NCI-H1092 treated with DMSO at 0.1 percent for 48 hours (cell line): ENCODE data around the gene SERPINI1.

ENCODE experiments used
- DNase-seq: peaks from one replicate; lab custom pipeline; 2025; lab: John Stamatoyannopoulos, UW

Gene SERPINI1, protein sequence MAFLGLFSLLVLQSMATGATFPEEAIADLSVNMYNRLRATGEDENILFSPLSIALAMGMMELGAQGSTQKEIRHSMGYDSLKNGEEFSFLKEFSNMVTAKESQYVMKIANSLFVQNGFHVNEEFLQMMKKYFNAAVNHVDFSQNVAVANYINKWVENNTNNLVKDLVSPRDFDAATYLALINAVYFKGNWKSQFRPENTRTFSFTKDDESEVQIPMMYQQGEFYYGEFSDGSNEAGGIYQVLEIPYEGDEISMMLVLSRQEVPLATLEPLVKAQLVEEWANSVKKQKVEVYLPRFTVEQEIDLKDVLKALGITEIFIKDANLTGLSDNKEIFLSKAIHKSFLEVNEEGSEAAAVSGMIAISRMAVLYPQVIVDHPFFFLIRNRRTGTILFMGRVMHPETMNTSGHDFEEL

DNA sequence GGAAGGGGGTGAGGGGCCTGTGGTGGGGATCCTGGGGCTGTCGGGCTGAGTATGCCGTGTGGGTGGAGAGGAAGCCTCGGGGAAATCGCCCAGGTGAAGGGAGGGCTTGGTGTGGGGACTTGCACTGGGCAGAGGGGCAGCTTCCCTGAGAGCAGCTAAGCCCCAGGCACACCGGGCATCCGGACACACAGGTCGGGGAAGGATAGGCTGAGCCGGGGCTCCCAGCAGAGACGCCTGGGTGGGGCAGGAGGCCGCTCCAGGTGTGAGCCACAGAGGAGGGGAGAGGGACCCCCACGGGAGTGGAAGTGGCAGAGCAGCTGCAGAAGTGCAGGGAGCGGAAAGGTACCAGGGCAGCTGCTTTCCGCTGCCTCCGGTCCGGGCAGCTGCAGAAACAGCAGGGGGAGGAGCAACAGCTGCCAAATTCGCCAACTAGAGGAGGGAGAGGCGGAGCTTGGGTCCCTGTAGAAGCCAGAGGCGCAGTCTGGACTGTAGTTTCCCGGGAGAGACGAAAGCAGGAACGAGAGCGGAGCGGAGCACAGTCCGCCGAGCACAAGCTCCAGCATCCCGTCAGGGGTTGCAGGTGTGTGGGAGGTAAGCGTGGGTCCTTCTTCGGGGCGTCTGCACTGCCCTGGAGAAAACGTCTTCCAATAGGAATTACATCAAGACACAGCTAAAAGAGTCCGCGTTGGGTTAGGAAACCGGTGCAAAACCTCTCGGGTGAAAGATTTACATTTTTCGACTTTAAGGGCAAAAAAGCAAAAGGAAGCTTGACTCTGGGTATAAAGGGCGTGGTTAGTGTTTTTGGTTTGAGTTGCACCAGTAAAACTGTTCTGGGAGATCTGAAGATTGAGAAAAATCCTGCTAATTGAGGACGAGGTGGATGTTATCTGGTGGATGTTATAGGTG lies at the start of gene SERPINI1:
TSS of gene SERPINI1 (plus strand) at position 489 of the 906 bp plus-strand sequence. CDS start 53,408 bp downstream, outside the sequence.
- DNase-seq: peak; percentile 94

DNA sequence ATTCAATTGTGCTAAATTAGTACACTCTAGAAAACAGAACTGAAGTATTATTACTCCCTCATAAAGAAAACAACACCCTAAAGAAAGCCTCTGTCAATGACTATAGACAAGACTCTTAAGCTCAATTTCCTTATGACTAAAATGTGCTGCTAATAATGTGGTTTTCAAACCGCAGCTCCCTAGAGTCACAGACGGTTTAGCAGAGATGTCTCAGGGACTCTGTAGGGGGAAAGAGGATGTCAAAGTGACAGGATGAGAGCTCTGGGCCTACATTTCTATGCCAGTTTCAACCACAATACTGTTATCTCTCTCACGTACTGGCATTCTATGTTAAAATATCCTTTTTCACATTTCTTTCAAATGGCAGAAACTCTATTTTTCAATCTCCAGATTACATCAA lies 44.2 kb upstream of the SERPINI1 start:
- DNase-seq: no peak

DNA sequence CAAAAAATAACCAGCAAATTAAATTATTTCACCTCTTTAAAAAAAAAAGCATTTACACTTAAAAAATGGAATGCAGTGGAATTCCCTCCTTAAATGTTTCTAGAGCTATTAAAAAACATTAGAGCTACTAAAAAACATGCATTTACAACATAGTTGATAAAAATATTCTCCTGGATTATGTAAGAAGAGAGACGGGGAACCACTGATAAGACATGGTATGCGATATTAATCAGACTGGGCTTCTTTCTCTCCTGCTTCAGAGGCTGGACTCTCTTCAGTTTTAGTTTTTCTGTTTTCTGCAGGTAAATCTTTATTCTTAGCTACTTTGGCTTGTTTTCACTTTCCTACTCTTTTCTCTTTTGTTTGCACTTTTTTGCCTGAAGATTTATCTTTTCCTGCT lies 41.4 kb upstream of the SERPINI1 start:
- no peak for DNase-seq

DNA sequence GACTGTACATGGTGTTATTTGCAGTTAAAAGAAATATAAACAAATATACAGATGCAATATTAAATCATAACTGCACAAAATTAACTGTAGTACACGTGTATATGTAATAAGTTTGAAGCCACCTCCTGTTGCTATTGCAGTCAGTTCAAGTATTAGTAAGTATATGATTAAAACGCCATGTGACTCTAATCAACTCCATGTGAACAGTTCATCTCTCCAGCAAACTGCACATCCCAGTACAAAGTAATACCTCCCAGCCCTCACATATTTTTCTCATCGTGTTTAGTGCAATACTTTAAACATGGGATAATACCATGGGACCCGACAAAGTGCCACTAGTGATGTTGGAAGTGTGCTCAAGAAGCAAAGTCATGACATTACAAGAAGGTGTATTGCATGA lies 35.5 kb upstream of the SERPINI1 start:
- DNase-seq: no peak

DNA sequence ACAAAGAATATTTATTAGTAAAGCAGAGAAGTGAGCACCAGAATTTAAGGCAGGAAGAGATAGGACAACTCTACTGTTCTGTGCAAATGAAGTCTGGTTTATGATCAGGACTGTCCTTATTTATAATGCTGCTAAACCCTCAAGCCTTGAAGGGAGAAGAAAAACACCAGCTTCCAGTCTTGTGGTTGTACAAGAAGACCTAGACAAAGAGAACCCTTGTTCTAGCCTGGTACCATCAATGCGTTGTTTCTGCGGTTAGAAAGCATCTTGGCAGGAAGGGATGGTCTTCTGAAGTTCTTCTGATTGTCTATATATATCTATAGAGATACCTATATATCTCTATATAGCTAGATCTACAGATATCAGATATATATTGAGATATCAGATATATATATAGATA lies 34.6 kb upstream of the SERPINI1 start:
- DNase-seq: no peak

DNA sequence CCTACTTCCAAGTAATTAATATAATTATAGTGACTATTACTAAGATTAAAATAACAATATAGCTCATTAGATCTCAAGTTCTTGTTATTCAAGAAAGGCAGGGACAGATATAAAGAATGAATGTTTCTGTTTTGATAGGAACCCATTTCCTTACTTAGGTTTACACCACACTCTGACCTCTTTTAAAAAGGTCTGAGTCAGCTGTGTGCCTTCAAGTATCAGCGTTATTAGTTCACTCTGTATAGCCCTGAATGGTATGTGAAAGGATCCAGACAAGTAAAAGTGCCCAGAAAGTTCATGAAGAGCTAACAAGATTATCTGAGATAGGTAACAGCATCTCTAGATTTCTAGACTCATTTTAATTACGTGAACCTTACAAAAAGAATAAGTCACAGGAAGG lies 29.7 kb upstream of the SERPINI1 start:
- no peak for DNase-seq

DNA sequence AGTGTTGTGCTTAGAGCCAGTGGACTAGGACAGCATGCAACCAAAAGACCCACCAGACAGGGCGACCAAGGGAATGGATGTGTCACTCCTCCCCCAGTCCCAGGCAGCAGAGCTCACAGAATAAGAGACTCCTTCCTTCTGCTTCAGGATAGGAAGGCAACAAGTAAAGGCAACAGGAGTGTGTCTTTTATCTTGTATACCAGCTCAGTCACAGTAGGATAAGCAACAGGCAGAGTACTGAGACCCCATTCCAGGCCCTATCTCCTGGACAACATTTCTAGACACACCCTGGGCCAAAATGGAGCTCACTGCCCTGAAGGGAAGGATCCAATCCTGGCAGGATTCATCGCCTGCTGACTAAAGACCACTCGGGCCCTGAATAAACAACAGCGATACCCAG lies 25.8 kb upstream of the SERPINI1 start:
- no peak for DNase-seq

DNA sequence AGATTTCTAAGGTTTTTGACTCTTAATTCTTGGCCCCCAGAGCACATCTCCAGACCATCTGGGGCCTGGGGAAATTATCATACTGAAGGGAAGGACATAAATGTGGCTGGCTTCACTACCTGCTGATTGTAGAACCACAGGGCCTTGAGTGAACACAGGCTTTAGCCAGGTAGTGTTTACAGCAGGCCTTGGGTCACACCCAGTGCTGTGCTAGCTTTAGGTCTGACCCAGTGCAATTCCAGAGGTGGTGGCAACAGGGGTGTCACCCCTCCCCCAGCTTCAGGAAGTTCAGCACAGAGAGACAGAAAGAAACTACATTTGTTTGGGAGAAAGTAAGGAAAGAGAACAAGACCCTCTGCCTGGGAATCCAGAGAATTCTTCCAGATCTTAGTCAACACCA lies 25.0 kb upstream of the SERPINI1 start:
- no peak for DNase-seq

DNA sequence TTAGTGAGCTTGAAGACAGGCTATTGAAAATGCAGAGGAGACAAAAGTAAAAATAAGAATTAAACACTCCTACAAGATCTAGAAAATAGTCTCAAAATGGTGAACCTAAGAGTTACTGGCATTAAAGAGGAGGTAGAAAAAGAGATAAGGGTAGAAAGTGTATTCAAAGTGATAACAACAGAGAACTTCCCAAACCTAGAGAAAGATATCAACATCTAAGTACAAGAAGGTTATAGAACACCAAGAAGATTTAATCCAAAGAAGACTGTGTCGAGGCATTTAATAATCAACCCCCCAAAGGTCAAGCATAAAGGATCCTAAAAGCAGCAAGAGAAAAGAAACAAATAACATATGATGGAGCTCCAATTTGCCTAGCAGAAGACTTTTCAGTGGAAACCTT lies 24.1 kb upstream of the SERPINI1 start:
- DNase-seq: no peak

DNA sequence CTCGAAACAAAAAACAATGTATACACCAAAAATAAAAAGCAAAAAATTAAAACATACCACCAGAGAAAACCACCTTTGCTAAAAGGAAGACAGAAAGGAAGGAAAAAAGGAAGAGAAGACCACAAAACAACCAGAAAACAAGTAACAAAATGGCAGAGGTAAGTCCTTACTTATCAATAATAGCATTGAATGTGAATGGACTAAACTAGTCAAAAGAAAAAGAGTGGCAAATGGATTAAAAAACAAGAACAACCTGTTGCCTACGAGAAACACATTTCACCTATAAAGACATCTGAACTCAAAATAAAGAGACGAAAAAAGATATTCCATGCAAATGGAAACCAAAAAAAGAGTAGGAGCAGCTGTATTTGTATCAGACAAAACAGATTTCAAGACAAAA lies 23.1 kb upstream of the SERPINI1 start:
- no peak for DNase-seq

DNA sequence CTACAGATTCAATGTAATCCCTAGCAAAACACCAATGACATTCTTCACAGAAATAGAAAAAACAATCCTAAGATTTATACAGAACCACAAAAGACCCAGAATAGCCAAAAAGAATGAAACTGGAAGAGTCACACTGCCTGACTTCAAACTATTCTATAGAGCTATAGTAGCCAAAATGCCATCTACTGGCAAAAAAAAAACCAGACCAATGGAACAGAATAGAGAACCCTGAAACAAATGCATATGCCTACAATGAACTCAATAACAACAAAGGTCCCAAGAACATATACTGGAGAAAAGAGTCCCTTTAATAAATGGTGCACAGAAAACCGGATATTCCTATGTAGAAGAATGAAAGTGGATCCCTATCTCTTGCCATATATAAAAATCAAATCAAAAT lies 20.6 kb upstream of the SERPINI1 start:
- DNase-seq: no peak

DNA sequence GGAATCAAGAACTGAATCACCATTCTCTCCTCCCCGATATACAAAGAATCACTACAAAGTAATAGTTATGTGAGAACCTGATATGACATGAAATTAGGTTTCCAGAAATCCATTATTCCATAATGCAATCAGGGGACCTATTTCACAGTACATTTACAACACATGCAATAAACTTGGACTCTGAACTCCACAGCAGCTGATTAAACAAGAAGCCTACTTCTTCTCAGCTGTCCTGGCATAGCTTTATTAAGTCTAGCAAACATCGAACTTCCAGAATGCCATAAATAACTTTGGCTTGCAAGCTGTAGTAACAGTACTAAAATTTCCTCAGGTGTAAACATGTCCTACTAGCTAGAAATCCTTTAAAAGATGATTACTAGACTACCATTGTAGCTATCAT lies 18.6 kb upstream of the SERPINI1 start:
- no peak for DNase-seq

DNA sequence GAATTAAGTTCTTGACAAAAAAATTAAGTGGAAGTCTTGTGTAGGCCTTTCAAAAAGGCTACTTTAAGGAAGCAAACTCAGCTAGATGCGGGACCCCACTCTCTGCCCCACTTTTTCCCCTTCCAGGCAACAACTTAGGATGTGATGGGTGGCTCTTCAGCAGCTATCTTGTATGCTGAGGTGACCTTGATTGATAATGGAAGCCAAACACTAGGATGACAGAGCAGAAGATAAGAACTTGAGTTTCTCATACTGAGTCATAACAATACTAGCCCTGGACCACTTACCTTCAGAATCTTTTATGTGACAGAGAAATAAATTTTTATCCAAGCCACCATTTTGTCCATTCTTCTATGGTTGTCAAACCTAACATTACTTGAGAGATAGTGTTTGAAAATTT lies 16.9 kb upstream of the SERPINI1 start:
- DNase-seq: no peak

DNA sequence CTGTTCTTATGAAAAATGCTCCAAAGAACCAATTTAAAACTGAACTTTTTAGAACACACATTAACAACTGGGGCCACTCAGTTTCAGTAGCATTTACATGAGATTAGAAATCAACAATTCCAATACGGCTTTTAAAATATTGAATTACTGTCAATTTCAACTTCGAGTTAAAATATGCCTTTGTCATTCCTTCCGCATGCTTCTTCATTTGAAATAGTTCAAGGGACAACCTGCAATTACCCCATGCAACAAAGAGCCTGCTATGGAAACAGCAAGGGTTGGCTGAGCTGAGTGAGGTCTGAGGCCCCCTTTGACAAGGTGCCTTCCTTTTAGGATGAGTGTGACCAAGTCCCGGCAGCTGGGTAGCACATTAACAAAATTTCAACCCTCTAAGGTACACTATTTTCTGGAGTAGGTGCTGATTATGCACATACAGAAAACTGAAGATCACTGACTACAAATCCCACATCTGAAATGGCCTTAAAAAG lies 12.5 kb upstream of the SERPINI1 start:
- no peak for DNase-seq

DNA sequence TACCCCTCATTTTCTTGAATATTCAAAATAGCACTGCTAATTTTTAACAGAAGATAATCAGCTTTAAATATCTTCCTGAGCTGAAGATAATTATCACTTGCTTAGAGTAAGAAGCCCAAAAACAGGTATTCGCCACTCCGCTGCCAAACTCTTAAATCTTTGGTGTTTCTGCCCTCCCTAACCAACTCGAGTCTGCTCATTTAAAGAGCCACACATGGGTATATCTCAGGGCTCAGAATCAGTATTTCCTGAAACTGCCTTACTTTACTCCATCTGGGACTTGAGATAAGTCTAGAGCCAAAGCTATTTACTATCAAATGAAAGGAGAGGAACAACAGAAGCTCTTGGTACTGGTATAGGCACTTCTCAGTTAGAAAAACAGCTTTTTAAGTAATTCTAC lies 11.6 kb upstream of the SERPINI1 start:
- DNase-seq: no peak

DNA sequence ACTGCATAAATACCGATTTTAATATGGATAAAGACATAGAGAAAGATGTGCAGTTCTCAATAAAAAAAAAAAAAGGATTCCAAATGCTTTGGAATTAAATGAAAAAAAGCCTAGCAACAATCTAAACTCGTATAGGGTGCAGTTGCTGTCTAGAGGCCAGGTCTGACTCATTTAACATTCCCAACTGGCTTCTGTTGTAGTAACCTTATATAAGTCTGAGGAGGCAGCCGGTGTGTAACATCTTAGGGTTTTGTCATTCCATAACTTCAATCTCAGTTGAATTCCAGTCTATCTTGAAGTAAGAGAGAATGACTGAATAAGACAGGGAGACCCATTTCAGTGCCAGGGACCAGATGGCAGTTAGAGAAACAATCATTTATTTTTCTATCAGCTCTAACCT lies 7.3 kb upstream of the SERPINI1 start:
- DNase-seq: no peak

DNA sequence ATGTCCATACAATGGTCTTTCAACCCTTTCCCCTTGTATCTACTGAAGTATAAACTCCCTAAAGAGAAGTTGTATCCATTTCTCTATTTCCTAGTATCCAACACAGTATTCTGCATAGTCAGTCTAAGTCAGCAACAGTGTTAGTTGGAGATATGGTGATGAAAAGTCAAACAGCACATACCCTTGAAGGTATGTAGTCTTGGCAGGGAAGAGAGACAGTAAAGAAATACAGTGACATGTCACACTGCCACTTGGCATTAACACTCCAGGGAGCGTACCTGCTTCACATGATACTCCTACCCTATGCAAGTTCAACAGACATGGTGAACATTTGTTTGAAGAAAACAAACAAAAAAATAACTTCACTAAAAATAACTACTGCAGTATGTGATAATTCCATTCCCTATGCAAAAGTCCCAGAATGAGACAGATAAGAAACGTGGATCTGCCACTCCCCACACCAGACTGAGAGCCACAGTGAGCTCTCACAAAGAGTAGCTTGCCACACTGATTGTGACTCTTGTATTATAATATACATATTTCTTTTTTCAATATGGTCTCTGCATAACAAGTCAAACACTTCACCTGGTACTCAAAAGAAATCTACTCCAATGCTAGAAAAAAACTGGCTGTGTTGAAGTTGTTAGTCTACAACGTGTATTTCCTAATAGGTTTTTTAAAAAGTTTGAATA lies 6.7 kb upstream of the SERPINI1 start:
- no peak for DNase-seq

DNA sequence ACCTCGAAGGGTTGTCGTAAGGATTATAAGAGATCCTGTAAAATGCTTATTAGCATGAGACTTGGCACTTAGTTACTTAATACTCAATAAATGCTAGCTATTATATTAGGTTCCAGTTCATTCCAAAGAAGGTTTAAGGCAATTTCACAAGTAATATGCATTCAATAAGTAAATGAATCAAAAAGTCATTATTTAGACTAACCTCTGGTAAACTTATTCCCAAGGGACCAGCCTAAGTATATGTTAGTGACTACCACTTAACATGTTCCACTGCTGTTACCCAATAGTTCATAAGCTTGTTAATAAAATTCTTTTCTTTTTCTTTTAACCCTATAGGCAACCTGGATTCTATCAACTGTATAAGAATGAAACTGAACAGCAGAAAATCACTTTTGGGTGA lies 5.9 kb upstream of the SERPINI1 start:
- DNase-seq: no peak

DNA sequence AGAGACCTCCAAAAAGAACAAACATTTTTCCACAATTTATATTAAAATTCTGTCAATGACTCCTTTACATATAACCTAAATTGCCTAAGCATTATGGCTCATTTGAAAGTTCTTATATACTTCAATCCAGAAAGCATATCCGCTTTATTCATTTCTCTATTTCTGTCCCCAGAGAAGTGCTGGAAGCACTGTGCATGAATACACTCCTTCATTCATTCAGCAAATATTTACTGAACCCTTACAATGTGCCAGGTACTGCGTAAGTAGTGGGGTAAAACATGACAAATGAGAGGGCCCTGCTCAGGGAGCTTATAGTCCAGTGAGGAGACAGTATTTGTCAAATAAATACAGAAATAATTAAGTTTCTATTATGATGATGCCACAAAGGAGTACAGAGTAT lies 4.1 kb upstream of the SERPINI1 start:
- no peak for DNase-seq

DNA sequence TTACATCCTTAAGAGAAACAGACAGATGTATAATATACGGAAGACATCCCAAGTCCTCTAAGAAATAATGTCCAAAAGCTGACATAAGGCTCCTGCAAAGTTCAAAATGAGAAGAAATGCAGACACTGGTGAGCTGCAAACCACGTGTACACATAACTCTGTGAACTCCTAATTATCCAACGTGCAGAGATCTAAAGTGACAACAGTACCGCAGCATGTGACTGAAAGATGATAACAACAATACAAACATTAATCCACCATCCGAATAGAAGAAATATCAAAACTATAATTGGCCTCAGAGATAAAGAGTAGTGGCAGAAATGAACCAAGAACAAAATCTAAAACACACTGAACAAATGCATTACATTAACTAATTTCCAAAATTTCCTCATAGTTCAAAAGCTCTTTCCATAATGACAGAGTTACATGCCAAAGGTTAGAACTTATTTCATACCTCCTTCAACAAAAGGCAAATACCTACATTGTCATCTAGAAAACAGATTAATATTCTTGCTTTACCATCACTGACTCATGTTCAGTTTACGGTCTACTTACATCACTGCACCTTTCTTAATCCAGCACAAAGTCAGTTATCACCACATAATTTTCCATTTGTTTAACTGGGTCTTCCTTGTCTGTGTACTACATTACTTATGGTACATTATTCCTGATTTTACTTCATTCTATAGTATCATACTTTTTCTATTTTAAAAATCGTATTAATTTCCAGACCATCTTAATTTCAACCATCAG lies 3.0 kb upstream of the SERPINI1 start:
- DNase-seq: no peak

DNA sequence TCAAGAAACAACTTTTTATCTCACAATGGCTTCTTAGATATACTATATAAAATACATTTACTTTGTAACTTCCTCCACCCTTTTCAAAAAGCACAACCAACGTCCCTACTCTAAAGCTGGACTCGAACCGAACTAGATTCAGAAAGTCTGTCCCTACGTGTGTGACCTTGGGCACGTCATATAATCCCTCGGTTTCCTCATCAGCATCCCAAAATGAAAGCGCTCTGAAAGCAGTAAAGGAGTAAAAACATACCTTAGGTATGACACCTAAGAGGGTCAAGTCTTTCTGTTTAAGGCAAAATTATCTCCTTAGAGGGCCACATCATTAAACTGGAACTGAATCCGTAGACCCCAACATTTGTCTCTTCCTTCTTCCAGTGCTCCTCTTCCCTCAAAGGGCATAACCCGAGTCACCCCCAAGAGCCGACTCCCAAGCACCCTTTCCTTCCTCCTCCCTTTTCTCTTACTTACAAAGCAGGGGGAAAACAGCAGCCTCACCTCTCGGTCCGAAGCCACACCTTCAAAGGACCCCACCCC lies 1.5 kb upstream of the SERPINI1 start:
- DNase-seq: no peak
